ENCODE results near the gene RASSF1. TPM values are rescaled to one million over a fixed set of nuclear protein-coding genes. Genes with fewer than 3 reads are reported as not detected.

RASSF1 gene
- total RNA-seq, 2 experiments from 2014 or later = 88.3 to 122 TPM

DNA sequence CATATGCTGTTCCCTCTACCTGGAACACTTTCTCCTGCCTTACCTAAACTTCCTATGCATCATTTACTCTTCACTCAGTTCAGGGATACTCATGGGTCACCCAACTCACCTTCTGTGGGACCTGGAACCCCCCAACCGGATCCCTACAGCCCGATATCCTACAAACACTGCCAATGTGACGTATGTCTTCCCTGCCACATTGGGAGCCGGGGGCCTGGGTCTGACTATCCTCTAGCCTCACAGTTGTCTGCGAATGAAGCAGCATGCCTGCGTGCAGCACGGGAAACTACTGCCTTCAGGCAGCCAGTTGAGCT, 9.5 kb upstream of the RASSF1 start:
- H3K36me3 Mint-ChIP-seq (ENCODE audit: low read depth) = peaks cover 31% of the 10 kb centered on the region
- CTCF ChIA-PET = interaction anchor here (0.6 to 7.2 kb wide), 9 partner anchors 9 to 638 kb away, joined by 3 to 76 read pairs (median 3); partner anchors contain the start of gene RASSF1

DNA sequence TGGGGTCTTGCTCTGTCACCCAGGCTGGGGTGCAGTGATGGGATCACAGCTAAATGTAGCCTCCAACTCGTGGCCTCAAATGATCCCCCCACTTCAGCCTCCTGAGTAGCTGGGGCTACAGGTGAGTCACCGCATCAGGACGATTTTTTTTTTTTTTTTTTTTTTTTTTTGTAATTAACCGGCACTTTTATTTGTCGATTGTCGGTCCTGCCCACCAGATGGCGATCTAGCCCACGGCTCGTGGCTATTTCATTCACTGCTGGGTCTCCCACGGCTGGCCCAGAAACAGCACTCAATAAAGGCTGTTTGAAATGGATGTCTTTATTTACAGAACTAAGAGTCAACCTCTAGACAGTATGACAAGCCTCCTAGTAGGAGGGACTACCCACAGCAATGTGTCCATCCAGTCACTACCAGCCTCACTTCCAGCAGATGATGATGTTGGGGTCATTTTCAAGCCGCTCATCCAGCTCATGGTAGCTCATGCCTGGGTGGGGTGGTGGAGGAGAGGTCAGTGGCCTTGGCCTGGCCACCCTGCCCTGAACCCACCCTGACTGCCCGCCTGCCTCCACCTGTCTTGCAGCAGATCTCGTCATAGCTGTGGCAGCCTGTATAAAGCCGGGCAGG, 6.7 kb upstream of the RASSF1 start:
- ChIA-PET POLR2A (no interaction called here), CTCF (interaction anchor here (0.6 to 7.2 kb wide), 16 partner anchors 9 to 320 kb away, joined by 3 to 76 read pairs (median 4); partner anchors contain the start of gene C3orf18)
- Mint-ChIP-seq H3K4me3 (no peak overlapping the region), H3K27ac (peak overlapping the region; percentile 60), H3K36me3 (ENCODE audit: low read depth) (peaks cover 23% of the 10 kb centered on the region), H3K27me3 (no peaks in the 10 kb centered on the region), H3K4me1 (peaks cover 66% of the 10 kb centered on the region), H3K9me3 (no peaks in the 10 kb centered on the region)
- peak; percentile 81 for DNase-seq

More for the DNA sequence above, 9.5 kb upstream of the RASSF1 start:
- POLR2A ChIA-PET = interaction anchor here (0.5 to 1.5 kb wide), 9 partner anchors 9 to 256 kb away, joined by 3 to 11 read pairs (median 3); partner anchors contain the start of genes C3orf18, HYAL3, NAA80 and RASSF1
- Mint-ChIP-seq H3K4me3 (peak overlapping the region; percentile 94), H3K9me3 (no peaks in the 10 kb centered on the region), H3K27me3 (no peaks in the 10 kb centered on the region), H3K27ac (peak overlapping the region; percentile 98), H3K4me1 (peaks cover 62% of the 10 kb centered on the region)
- DNase-seq = no peak

DNA sequence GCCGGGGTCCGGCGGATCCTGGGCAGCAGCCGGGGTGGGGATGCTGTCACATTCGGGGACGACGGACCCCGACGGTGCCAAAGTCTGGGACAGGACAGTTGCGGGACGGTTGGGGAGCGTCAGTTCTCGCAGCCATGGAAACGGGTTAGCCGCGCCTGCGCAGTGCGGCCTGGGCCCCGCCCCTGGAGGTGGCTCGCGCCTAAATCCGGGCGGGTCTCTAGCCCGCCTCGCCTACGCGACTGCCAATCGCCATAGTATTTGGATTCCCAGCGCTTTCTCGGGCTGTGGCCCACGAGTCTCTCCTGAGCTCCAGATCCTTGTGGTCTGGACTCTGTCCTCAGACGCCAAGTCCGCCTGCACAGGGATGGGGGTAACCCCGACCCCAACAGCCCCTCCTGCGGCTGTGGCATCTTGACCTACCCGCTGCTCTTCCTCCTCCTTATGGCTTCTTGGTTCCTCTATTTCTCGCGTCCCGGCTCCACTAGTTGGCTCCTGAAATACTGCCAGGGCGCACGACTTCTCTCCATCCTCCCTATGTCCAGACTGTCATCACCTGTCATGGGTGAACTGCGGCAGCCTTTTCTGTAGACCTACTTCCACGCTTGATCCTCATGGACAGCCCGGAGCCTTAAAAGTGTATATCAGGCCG, 5.1 kb upstream of the RASSF1 start, which contains the start of gene ZMYND10:
Gene ZMYND10 (minus strand): TSS at position 147 of the 649 bp plus-strand sequence. CDS start 153 bp downstream, outside the sequence.
- no peaks in the 10 kb centered on the region for H3K27me3 Mint-ChIP-seq
- peak; percentile 84 for DNase-seq
- peak within 1 kb of the TSS; percentile 62 for H3K27ac Mint-ChIP-seq
- peaks cover 68% of the 10 kb centered on the region for H3K4me1 Mint-ChIP-seq
- ChIA-PET CTCF (interaction anchor here (0.6 to 7.2 kb wide), 5 partner anchors 8 to 29 kb away, joined by 3 to 76 read pairs (median 5); no protein-coding TSS in a partner anchor), POLR2A (interaction anchor here (0.6 kb wide), 1 partner anchor 24 kb away, joined by 3 read pairs; no protein-coding TSS in a partner anchor)
- H3K4me3 Mint-ChIP-seq = peak within 1 kb of the TSS; percentile 63
- peaks cover 20% of the 10 kb centered on the region for H3K36me3 Mint-ChIP-seq (ENCODE audit: low read depth)
- H3K9me3 Mint-ChIP-seq = no peaks in the 10 kb centered on the region

DNA sequence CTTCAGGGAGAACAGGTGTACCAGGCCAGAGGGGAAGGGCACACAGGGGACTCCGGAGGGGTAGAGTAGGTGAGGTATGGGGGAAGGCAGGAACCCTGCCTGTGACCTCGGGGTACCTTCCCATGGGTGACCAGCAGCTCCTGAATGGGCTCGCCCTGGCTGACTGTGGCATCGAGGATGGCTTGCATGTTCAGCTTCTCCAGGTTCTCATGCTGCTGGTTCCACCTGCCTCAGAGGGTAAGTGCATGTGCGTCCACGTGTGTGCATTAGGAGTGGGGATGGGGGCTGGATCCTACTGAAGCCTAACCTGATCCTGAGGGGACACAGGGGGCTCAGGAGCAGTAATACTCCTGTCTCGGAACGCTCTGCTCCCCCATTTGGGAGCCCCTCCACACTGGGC, 4.4 kb upstream of the RASSF1 start:
- Mint-ChIP-seq H3K4me3 (no peak overlapping the region), H3K4me1 (peaks cover 62% of the 10 kb centered on the region), H3K27ac (peak overlapping the region; percentile 50), H3K9me3 (no peaks in the 10 kb centered on the region), H3K27me3 (no peaks in the 10 kb centered on the region), H3K36me3 (ENCODE audit: low read depth) (peaks cover 19% of the 10 kb centered on the region)
- ChIA-PET CTCF (interaction anchor here (1.7 to 7.2 kb wide), 4 partner anchors 8 to 21 kb away, joined by 5 to 76 read pairs (median 6); no protein-coding TSS in a partner anchor), POLR2A (no interaction called here)
- no peak for DNase-seq

DNA sequence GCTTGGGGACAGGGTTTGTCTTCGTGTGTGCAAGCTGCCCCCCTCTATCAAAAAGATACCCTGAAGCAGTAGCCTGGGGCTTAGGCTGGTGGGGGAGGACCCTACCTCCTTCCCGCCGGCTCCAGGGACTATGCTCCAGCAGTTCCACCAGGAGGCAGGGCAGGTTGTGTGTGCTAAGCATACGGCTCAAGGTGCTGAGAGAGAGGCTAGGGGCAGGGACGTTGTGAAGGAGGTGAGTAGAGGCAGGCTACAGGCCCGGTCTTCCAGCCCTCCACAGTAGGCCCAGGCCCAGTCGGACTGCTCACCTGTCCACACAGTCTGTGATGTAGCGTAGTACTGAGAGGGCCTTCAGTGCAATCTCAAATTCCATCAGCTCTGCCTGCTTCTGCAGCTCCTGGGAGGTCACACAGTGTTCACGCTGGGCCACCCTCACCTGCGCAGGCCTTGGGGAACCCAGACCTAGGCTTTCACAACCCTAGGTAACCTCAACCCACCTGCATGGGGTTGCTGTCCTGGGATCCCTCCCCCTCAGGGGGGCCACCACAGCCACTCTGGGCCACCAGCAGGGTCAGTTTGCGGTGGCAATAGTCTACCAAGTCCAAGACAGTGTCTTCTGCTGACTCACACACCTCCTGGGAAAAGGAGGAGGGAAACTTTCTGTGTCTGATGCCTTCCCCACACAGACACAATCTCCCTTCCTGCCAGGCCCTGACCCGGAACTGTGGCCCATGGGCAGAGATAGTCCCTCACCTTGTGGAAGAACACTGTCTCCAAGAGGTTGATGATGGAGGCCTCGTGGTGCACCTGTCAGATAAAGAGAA, 2.4 kb upstream of the RASSF1 start:
- H3K27me3 Mint-ChIP-seq = no peaks in the 10 kb centered on the region
- H3K27ac Mint-ChIP-seq = peak overlapping the region; percentile 80
- ChIA-PET POLR2A (interaction anchor here (0.6 kb wide), 1 partner anchor 14 kb away, joined by 3 read pairs; no protein-coding TSS in a partner anchor), CTCF (interaction anchor here (1.8 kb wide), 2 partner anchors 15 to 19 kb away, joined by 5 to 7 read pairs; partner anchors contain the start of gene TUSC2)
- H3K4me1 Mint-ChIP-seq = peaks cover 60% of the 10 kb centered on the region
- no peak overlapping the region for H3K4me3 Mint-ChIP-seq
- no peak for DNase-seq
- no peaks in the 10 kb centered on the region for H3K9me3 Mint-ChIP-seq
- peaks cover 28% of the 10 kb centered on the region for H3K36me3 Mint-ChIP-seq (ENCODE audit: low read depth)

DNA sequence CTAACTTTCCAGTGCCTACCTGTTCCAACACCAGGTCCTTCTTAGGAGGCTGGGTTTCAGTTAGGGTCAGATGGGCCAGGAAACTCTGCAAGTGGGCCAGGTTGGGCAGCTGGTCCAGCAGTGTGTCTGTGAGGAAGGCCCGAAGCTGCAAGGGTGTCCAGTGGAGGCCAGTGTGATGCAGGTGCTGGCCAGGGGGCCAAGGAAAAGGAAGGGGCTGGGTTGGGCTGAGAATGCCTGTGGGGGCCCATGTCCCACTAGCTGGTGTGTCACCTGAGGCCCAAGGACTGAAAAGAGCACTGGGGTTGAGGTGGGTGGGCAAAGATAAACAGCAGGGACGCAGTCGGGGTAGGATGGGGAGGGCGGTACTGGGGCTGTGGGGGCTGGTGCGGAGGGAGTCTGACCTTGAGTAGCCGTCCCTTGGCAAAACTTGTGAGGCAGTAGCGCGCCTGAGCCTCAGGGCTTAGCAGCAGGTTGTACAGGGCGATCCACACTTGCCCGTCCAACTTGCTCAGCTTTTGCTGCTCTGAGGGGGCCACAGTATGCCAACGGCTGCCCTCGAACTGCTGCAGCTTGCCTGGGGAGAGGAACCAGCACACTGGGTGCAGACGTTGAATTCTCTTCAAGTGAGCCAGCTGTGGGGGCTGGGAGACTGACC, 1.5 kb upstream of the RASSF1 start:
- H3K4me1 Mint-ChIP-seq = peaks cover 52% of the 10 kb centered on the region
- H3K4me3 Mint-ChIP-seq = no peak overlapping the region
- H3K27ac Mint-ChIP-seq = peak overlapping the region; percentile 95
- peaks cover 27% of the 10 kb centered on the region for H3K36me3 Mint-ChIP-seq (ENCODE audit: low read depth)
- DNase-seq = no peak
- no peaks in the 10 kb centered on the region for H3K9me3 Mint-ChIP-seq
- H3K27me3 Mint-ChIP-seq = no peaks in the 10 kb centered on the region
- CTCF ChIA-PET = interaction anchor here (0.6 to 2.3 kb wide), 3 partner anchors 8 to 60 kb away, joined by 3 to 13 read pairs (median 3); partner anchors contain the start of genes CYB561D2 and NPRL2
- POLR2A ChIA-PET = interaction anchor here (0.6 to 2.2 kb wide), 2 partner anchors 8 to 15 kb away, joined by 3 to 11 read pairs; partner anchors contain the start of genes CYB561D2 and NPRL2

DNA sequence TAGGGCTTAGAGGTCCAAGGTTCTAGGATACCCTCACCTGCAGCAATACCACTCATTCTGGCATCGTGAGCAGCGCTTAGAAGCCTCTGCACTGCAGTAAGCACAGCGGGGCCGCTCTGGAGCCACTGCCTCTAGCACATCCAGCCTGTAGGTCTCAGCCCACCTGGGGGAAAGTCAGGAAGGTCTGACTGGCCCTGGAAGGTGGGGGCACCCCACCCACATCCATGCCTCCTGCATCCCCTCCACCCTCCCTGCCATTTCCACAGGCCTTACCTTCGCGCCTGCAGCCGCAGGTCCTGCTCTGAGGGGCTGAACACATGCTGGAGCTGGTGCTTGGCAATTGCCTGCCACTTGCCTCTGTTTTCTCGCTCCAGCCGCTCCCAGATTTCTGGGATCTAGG, 901 bp upstream of the RASSF1 start:
- no peak for DNase-seq
- CTCF ChIA-PET = interaction anchor here (1.1 to 2.3 kb wide), 3 partner anchors 8 to 42 kb away, joined by 3 to 13 read pairs (median 3); partner anchors contain the start of genes CYB561D2, HYAL3, NAA80 and NPRL2
- H3K4me1 Mint-ChIP-seq = peaks cover 52% of the 10 kb centered on the region
- H3K4me3 Mint-ChIP-seq = peak overlapping the region; percentile 87
- peak overlapping the region; percentile 95 for H3K27ac Mint-ChIP-seq
- H3K9me3 Mint-ChIP-seq = no peaks in the 10 kb centered on the region
- H3K27me3 Mint-ChIP-seq = no peaks in the 10 kb centered on the region
- peaks cover 29% of the 10 kb centered on the region for H3K36me3 Mint-ChIP-seq (ENCODE audit: low read depth)
- POLR2A ChIA-PET = interaction anchor here (2.2 kb wide), 1 partner anchor 9 kb away, joined by 11 read pairs; the partner anchor contains the start of genes CYB561D2 and NPRL2

DNA sequence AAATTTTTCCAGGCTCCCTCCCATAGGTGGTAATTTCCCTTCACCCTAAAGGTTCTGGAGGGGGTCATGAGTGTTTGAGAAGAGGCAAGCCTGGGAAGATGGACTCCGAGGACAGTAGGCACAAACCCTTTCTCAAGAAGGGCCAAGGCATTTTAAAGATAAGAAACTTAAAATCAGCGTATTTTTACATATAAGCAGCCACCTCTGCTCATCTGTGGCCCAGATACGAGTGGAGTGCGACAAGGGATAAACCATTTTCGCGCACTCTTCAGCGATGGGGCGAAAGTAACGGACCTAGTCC, 539 bp downstream of the RASSF1 start:
- CTCF ChIA-PET = interaction anchor here (0.6 to 2.3 kb wide), 4 partner anchors 10 to 60 kb away, joined by 3 to 13 read pairs (median 4); partner anchors contain the start of genes CYB561D2, NPRL2 and TUSC2
- H3K4me3 Mint-ChIP-seq = peak overlapping the region; percentile 87
- POLR2A ChIA-PET = interaction anchor here (2.2 kb wide), 1 partner anchor 10 kb away, joined by 11 read pairs; the partner anchor contains the start of genes CYB561D2 and NPRL2
- peak overlapping the region; percentile 95 for H3K27ac Mint-ChIP-seq
- H3K9me3 Mint-ChIP-seq = no peaks in the 10 kb centered on the region
- peaks cover 54% of the 10 kb centered on the region for H3K4me1 Mint-ChIP-seq
- no peaks in the 10 kb centered on the region for H3K27me3 Mint-ChIP-seq
- DNase-seq = no peak
- H3K36me3 Mint-ChIP-seq (ENCODE audit: low read depth) = peaks cover 42% of the 10 kb centered on the region

DNA sequence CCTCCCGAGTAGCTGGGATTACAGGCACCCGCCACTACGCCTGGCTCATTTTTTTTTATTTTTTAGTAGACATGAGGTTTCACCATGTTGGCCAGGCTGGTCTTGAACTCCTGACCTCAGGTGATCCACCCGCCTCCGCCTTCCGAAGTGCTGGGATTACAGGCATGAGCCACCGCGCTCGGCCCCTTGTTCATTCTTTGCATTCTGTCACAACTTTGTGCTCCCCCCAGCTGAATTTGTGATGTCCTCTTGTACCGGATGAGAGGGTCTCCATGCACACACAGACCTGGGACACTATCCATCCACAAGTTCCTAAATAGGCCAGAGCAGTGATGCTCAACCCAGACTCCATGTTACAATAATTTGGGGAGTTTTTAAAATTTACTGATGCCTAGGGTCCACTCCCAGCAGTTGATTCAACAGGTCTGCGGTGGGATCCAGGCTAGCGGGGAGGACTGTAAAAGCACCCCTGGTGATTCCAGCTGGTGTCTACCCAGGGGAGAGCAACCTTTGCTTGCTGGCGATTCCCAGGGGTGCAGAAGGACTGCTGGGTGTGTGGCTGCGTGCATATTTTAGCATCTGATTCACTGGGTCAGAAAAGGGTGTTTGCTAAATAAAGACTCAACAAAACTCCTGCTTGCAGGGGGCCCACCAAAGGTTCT, 1.0 kb downstream of the RASSF1 start:
- Mint-ChIP-seq H3K36me3 (ENCODE audit: low read depth) (peaks cover 42% of the 10 kb centered on the region), H3K27me3 (no peaks in the 10 kb centered on the region)
- CTCF ChIA-PET = interaction anchor here (0.6 to 9.2 kb wide), 3 partner anchors 8 to 69 kb away, joined by 3 to 76 read pairs (median 3); partner anchors contain the start of genes CYB561D2, NPRL2 and ZMYND10

DNA sequence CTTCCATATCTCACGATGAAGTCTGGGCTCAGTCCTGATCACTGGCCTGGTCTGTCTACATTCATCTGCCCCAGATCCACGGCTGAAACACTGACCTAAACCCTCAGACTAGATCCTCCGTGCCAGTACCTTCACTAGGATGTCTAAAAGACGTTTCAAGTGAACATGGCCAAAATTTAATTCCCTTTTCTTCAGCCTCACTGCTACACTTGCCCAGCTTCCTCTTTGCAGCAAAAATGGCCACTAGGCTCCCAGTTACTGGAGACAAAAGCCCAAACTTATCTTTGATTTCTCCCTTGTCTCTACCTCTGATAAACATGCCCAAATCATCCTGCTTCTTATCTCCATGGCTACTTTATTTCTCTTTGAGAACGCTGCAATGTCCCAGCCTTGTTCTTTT, 1.7 kb downstream of the RASSF1 start:
- no peaks in the 10 kb centered on the region for H3K27me3 Mint-ChIP-seq
- CTCF ChIA-PET = interaction anchor here (0.7 to 9.2 kb wide), 7 partner anchors 9 to 92 kb away, joined by 3 to 76 read pairs (median 7); partner anchors contain the start of genes CYB561D2, HYAL3, IFRD2 and NAA80
- DNase-seq = no peak
- peak overlapping the region; percentile 87 for H3K4me3 Mint-ChIP-seq
- peaks cover 46% of the 10 kb centered on the region for H3K36me3 Mint-ChIP-seq (ENCODE audit: low read depth)
- H3K4me1 Mint-ChIP-seq = peaks cover 61% of the 10 kb centered on the region
- POLR2A ChIA-PET = interaction anchor here (0.6 to 1.3 kb wide), 2 partner anchors 11 to 263 kb away, joined by 4 read pairs; partner anchors contain the start of genes CYB561D2 and NPRL2
- no peaks in the 10 kb centered on the region for H3K9me3 Mint-ChIP-seq
- H3K27ac Mint-ChIP-seq = peak overlapping the region; percentile 95

More for the DNA sequence above, 1.0 kb downstream of the RASSF1 start:
- Mint-ChIP-seq H3K4me1 (peaks cover 56% of the 10 kb centered on the region), H3K4me3 (peak overlapping the region; percentile 87), H3K9me3 (no peaks in the 10 kb centered on the region), H3K27ac (peak overlapping the region; percentile 95)
- DNase-seq = no peak
- POLR2A ChIA-PET = interaction anchor here (1.3 kb wide), 1 partner anchor 10 kb away, joined by 4 read pairs; the partner anchor contains the start of genes CYB561D2 and NPRL2

All from activated CD4-positive, alpha-beta T cell treated with anti-CD3 and anti-CD28 coated beads, Interleukin-2, amount 10 ng/mL, durations not matched to agents 7 days and 5 days (primary cell).